Activated effector memory CD4-positive, alpha-beta T cell treated with anti-CD3 and anti-CD28 coated beads, Interleukin-2, amount 50 U/mL, for 16 hours (primary cell): ENCODE measurements around the gene GPR158.

ENCODE experiments used
- DNase-seq: peaks from one replicate; pipeline ENCODE4 v3.0.0-alpha.2; 2020

GPR158 gene

DNA sequence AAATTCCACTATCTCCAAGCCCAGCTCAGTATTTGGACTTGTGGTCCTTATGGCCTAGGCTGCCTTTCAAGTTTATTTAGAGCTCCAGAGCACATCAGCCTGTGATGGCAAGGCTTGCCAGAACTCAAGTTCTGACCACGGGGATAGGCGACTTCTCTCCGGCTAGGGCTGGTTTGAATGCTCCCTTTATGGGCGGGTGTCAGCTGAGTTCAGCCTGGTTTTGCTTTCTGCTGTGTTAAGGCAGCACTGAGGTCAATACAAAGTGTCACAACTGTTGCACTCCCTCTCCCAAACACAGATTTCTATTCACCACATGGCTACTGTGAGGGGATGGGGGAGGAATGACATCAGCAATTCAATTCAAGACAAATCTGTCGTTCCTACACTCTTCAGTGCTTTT is 441.1 kb downstream of the GPR158 start:
- DNase-seq = no peak

DNA sequence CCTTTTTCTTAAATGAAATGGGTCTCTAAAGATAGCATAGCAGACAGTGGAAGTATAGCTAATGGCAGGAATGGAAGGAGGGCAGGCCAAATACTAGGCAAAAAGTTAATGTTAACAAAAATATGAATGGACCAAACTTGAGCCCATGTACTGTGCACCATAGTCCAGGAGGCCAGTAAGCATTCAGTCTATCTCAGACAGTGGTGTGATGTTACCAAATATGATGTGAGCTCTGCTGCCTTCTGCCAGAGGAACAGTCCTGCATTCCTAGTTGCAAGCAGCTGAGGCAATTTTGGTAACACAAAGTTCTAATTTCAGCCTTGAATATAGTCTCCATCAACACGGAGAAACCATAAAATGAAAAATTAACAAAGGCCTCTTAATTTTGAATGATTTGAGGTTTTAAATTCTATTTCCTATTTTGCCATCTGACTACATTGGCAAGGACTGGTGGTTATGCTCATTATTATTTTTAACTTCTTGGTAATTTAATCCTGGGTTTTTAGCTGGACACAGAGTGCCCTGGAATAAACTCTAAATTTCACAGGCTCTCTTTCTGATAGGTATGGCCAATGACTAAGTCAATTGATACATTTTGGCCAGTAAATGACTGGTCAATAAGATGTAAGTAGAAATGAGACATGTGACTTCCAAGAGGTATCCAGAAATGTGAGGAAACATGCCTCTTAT is 442.2 kb downstream of the GPR158 start:
- DNase-seq = no peak

DNA sequence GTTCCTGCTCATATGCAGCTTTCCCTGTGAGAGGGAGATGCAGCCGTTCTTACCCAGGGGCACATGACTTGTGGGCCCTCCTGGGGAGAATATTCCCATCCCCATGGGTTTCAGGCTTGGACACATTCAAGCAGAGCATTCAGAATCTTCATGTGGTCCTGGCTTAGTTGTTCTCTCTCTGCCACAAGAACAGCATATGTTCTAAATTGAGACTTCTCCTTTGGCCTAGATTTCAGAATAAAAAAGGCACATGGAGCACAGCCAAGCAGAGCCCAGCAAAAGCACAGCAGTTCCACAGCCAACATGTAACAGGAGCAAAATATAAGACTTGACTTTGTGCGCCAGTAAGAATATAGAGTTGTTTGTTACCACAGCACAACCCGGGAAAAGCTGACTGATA is 452.8 kb downstream of the GPR158 start:
- no peak for DNase-seq

DNA sequence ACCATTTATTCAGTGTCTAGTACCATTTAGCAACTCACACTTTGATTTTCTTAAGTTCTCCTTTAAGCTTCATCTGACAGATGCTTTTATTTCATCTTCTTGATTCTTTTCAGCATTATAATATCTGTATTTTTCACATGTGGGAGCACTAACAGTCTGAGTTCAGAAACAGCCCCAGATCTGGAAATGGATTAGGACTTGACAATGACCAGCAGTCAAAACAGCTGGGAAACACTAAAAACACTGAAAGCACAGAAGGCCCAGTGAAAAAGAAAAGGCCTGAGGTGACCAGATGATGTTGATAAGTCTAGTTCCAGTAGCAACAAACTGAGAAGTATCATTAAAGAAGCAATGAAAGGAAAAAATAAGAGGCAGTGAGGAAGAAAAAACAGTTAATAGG is 454.5 kb downstream of the GPR158 start:
- DNase-seq = no peak

DNA sequence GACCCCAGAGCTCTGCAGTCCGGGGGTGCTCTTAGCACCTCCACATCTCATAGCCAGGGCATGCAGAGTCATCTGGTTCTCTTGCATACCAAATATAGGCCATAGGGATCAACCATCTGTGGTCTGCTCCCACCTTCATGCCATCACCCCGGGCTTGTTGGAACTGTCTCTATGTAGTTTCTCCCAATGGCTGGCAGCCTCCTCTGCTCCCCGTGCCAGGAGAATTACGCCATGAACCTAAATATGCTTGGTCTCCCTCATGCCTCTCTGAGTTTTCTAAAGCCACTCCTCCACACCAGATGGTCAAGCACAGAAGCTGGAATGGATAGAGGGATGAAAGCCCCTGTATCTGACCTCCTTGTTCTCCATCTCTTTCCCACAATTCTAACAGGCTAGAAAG is 456.7 kb downstream of the GPR158 start:
- DNase-seq = no peak

DNA sequence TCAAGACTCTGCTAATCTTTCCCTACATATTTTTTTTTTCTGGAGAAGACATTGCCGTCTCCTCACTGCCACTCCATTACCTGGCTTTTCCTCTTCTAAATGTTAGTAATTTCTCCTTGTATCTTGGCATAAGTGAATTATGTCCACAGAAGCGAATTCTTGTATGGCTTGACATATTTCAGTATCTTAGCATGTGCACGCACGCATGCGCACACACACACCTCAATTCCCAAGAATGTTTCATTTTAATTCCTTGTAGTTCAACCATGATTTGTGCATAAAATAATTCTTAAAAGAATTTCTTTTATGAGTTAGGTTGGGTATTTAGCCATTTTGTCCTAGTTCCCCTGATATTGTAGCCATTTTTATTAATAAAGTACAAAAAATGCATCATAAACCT is 458.0 kb downstream of the GPR158 start:
- DNase-seq = no peak

DNA sequence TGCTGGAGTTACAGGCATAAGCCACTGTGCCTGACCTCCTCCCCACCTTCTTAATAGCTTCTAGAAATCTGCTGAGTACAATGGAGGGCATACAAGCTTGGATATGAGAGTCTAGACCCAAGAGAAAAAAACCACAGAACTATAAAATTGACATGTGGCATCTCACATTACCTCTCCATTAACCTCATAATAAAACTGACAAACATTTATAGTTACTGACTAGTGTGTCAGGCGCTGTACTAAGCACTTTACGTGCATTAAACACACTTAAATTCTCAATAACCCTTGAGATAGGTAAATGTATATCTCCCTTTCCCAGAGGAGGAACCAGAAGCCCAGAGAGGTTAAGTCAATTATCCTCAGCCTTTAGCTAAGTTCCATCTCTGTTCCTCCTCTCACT is 458.7 kb downstream of the GPR158 start:
- no peak for DNase-seq

DNA sequence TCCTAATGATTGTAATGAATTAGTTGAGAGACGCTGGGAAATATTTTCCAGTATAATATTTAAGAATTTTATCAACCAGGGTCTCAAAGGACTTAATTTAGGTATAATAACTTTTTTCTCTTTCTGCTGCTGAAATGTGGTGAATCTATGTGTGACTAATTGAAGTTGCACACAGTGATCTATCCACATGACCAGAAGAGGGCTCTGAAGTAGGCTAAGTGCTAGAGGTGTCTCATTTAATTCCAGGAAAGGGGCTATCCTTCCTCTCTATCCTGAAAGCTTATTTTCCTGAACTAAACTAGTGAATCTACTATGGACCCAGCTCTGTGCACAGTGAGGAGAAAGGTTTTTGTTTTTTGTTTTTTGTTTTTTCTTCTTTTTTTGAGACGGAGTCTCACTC is 464.8 kb downstream of the GPR158 start:
- no peak for DNase-seq

DNA sequence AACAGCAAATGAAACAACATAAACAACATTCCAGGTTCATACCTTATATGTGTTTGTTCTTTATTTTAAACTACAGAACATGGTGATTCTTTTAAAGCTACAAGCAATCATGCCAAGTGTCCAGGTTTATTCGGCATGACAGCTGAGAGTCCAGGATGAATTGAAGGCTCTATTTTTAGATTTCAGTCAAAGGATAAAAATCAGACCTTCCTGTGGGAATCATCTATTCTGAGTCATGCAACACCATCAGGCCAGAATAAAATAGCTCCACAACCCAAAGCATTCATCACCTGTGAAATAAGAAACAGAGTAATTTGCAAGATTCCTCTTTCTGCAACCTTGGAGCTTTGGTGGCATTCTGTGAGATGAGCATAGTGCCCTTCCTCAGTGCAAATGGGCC is 466.8 kb downstream of the GPR158 start:
- no peak for DNase-seq

DNA sequence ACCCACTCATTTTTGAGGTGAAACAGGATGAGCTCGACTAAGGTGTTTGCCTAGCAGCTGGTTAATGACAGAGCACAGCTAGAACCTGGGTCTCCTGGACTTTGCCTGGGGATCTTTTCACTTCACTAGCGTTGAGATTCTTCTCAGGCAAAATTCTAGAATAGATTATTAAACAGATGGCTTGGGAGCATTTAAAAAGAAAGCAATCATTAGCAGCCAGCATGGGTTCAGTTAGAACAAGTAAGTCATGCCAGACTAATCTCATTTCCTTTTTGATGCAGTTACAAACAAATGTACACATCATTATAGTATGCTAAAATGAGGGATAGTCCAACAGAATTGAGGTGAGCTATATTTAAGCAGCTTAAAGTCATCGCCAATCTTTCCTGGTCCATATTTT is 467.9 kb downstream of the GPR158 start:
- no peak for DNase-seq

DNA sequence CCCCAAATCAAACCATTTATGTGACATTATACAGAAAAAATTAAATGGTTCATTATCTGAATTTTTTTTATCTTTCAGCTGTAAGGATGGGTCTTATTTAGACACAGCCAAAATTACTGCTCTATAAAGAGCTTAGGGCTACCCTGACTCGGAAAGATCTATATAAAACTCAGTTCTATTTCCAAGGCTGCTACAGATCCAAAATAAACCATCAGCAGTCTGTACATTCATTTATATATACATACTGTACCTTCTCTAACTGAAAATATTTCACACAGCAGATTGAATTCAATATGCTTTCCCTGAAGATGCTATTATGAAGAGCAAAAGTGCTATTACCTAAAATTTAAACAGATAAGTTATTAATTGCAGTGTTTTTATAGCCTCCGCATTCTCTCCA is 471.6 kb downstream of the GPR158 start:
- no peak for DNase-seq

DNA sequence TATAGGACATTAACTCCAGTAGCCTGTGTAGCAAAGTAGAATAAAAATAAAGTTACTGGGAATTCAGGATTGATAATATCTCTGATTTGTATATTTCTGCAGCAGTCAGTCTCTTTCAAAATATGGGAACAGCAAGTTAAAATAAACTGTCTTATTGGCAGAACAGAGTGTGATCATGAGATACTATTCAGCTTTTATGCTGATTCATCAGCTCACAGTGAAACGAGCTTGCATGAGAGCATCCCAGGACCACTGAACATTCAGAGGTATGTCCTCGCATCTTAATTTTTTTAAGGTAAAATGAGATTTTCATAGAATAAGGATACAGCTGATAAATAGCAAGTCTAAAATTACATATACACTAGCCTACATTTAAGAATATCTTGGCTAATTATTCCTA is 476.7 kb downstream of the GPR158 start:
- no peak for DNase-seq
